HL-60 (cell line): ENCODE results near the gene ZNF497.

Experiments used
- DNase-seq, 2 experiments: peaks; one replicate each; pipeline ENCODE4 v3.0.0-alpha.2; 2010 to 2020; ENCODE audit warnings: low read depth in 1 of 2, low spot score in 1 of 2
- H3K27ac ChIP-seq: fragments of 250-450 bp; sonication (Bioruptor Pico); replicated peaks from 2 replicates; pipeline ENCODE4 v1.5.1; 2020; ENCODE audit warnings: mild to moderate bottlenecking, moderate library complexity
- H3K27me3 ChIP-seq: fragments of 250-450 bp; sonication (Bioruptor Pico); 2 replicates; pipeline ENCODE4 v1.5.1; 2021; ENCODE audit warnings: mild to moderate bottlenecking, moderate library complexity; ENCODE audit not compliant: insufficient read depth, poor library complexity, severe bottlenecking
- H3K4me3 ChIP-seq: replicated peaks from 2 replicates; pipeline ENCODE4 v1.5.1; 2011; ENCODE audit warnings: mild to moderate bottlenecking, control low read depth, low read length; ENCODE audit not compliant: insufficient read depth
- CTCF ChIP-seq: IDR thresholded peaks from one replicate; pipeline ENCODE4 v1.5.1; 2011; ENCODE audit warnings: low read length, control low read depth, inconsistent platforms; ENCODE audit not compliant: insufficient read depth
- GABPA ChIP-seq: IDR thresholded peaks from 2 replicates; pipeline ENCODE4 v1.6.1; 2012; ENCODE audit warnings: low read depth
- POLR2AphosphoS5 ChIP-seq: IDR thresholded peaks from 2 replicates; pipeline ENCODE4 v1.6.1; 2012; ENCODE audit warnings: low read depth
- REST ChIP-seq: IDR thresholded peaks from 2 replicates; pipeline ENCODE4 v1.6.1; 2012; ENCODE audit warnings: low read depth; ENCODE audit not compliant: insufficient replicate concordance
- SPI1 ChIP-seq: IDR thresholded peaks from 2 replicates; pipeline ENCODE4 v1.6.1; 2012; ENCODE audit warnings: low read depth, mild to moderate bottlenecking, borderline replicate concordance

ZNF497 gene

GRCh38 chr19:58336216-58336615 lies 26.3 kb downstream of the ZNF497 start:
- Histone ChIP-seq H3K27me3 (no peaks in the 10 kb centered on the region), H3K4me3 (no peak overlapping the region), H3K27ac (no peak overlapping the region)
- no peak for DNase-seq
- no peak for TF ChIP-seq SPI1
- no peak for TF ChIP-seq REST
- TF ChIP-seq POLR2AphosphoS5 = no peak
- TF ChIP-seq GABPA = no peak
- no peak for TF ChIP-seq CTCF

GRCh38 chr19:58335630-58336029 lies 26.9 kb downstream of the ZNF497 start:
- Histone ChIP-seq H3K27me3 (no peaks in the 10 kb centered on the region), H3K27ac (no peak overlapping the region), H3K4me3 (no peak overlapping the region)
- TF ChIP-seq REST (no peak), POLR2AphosphoS5 (no peak), SPI1 (no peak), GABPA (no peak), CTCF (no peak)
- no peak for DNase-seq

- H3K27ac ChIP-seq = no peak overlapping the region
- H3K27me3 ChIP-seq = no peaks in the 10 kb centered on the region
- H3K4me3 ChIP-seq = no peak overlapping the region
- DNase-seq = no peak
- no peak for TF ChIP-seq POLR2AphosphoS5
Observed at GRCh38 chr19:58334691-58335249, 27.8 kb downstream of the ZNF497 start.

- H3K27me3 ChIP-seq = no peaks in the 10 kb centered on the region
- H3K4me3 ChIP-seq = no peak overlapping the region
- no peak for TF ChIP-seq POLR2AphosphoS5
- no peak for TF ChIP-seq GABPA
- TF ChIP-seq SPI1 = no peak
- no peak for TF ChIP-seq REST
- no peak for TF ChIP-seq CTCF
- H3K27ac ChIP-seq = no peak overlapping the region
- no peak for DNase-seq
Observed at GRCh38 chr19:58332697-58333096, 29.9 kb downstream of the ZNF497 start.
